IMR-90 (cell line): ENCODE measurements around the gene CDH13. TPM values are rescaled to one million over a fixed set of nuclear protein-coding genes. Genes with fewer than 3 reads are reported as not detected.

Experiments
- ATAC-seq: fragments of 200-7000 bp; cut with Tn5 transposase; 2 replicates; pipeline ENCODE4 v1.9.1; 2020; ENCODE audit warnings: low read depth, mild to moderate bottlenecking, moderate library complexity
- BruUV-seq: library from RNA; stranded (reverse); fragments of 400-500 nt; replicated peaks from 2 replicates; lab custom pipeline; 2021; lab: Mats Ljungman, UMichigan
- CTCF ChIA-PET: fragments of 300-600 bp; formaldehyde crosslinking; extraction: SDS; loops from one replicate; lab custom pipeline; 2021; ENCODE audit warnings: antibody characterized with exemption; lab: Yijun Ruan, JAX
- POLR2A ChIA-PET: fragments of 300-600 bp; sonication (Branson Sonifier 250); formaldehyde crosslinking; loops from one replicate; lab custom pipeline; 2022; ENCODE audit warnings: antibody characterized with exemption; ENCODE audit not compliant: unreplicated experiment; lab: Charles Lee
- DNase-seq: peaks from one replicate; pipeline ENCODE4 v3.0.0; 2013
- H2AFZ ChIP-seq: replicated peaks from 2 replicates; pipeline ENCODE3; 2013; ENCODE audit warnings: low read length, mild to moderate bottlenecking; ENCODE audit not compliant: poor library complexity
- H2AK5ac ChIP-seq: 2 replicates; pipeline ENCODE4 v1.6.1; 2013; ENCODE audit warnings: low read depth, low read length, inconsistent platforms
- H2AK9ac ChIP-seq: replicated peaks from 2 replicates; pipeline ENCODE3; 2013; ENCODE audit warnings: mild to moderate bottlenecking, low read depth, low read length, moderate library complexity; ENCODE audit not compliant: poor library complexity
- H2BK120ac ChIP-seq: 2 replicates; pipeline ENCODE4 v1.6.1; 2013; ENCODE audit warnings: low read depth, low read length, inconsistent platforms
- H2BK15ac ChIP-seq: 3 replicates; pipeline ENCODE4 v1.6.1; 2013; ENCODE audit warnings: low read depth, low read length, inconsistent platforms
- H2BK20ac ChIP-seq: 2 replicates; pipeline ENCODE4 v1.6.1; 2013; ENCODE audit warnings: low read depth, mild to moderate bottlenecking, inconsistent platforms, low read length, moderate library complexity
- H2BK5ac ChIP-seq: 2 replicates; pipeline ENCODE4 v1.6.1; 2013; ENCODE audit warnings: mild to moderate bottlenecking, low read depth, low read length, inconsistent platforms; ENCODE audit not compliant: poor library complexity, severe bottlenecking
- H3K14ac ChIP-seq: replicated peaks from 2 replicates; pipeline ENCODE4 v1.6.1; 2013; ENCODE audit warnings: low read depth, low read length, inconsistent platforms
- H3K18ac ChIP-seq: 2 replicates; pipeline ENCODE4 v1.6.1; 2013; ENCODE audit warnings: low read depth, low read length, control low read depth
- H3K23ac ChIP-seq: 2 replicates; pipeline ENCODE4 v1.6.1; 2013; ENCODE audit warnings: low read depth, low read length, inconsistent platforms
- H3K27ac ChIP-seq: 2 replicates; pipeline ENCODE4 v1.5.1; 2013; ENCODE audit warnings: mild to moderate bottlenecking, control low read depth, low read length; ENCODE audit not compliant: insufficient read depth
- H3K27me3 ChIP-seq: 2 replicates; pipeline ENCODE4 v1.6.1; 2013; ENCODE audit warnings: low read length; ENCODE audit not compliant: control insufficient read depth, insufficient read depth
- H3K36me3 ChIP-seq: 2 replicates; pipeline ENCODE4 v1.6.1; 2013; ENCODE audit warnings: low read length, mixed read lengths; ENCODE audit not compliant: control insufficient read depth, insufficient read depth
- H3K4ac ChIP-seq: 2 replicates; pipeline ENCODE4 v1.6.1; 2013; ENCODE audit warnings: low read depth, low read length, inconsistent platforms
- H3K4me1 ChIP-seq: 2 replicates; pipeline ENCODE4 v1.6.1; 2013; ENCODE audit warnings: low read length, mixed read lengths; ENCODE audit not compliant: control insufficient read depth, insufficient read depth
- H3K4me2 ChIP-seq: 2 replicates; pipeline ENCODE4 v1.6.1; 2013; ENCODE audit warnings: low read depth, mild to moderate bottlenecking, control low read depth, low read length, moderate library complexity
- H3K4me3 ChIP-seq: 2 replicates; pipeline ENCODE4 v1.5.1; 2013; ENCODE audit warnings: low read depth, mild to moderate bottlenecking, control low read depth, low read length, moderate library complexity; ENCODE audit not compliant: insufficient read depth
- H3K56ac ChIP-seq: 2 replicates; pipeline ENCODE4 v1.6.1; 2013; ENCODE audit warnings: low read length, inconsistent platforms; ENCODE audit not compliant: insufficient read depth; ENCODE audit errors: extremely low read depth
- H3K79me1 ChIP-seq, 2 experiments: 2 replicates each; pipeline ENCODE4 v1.6.1; 2013; ENCODE audit warnings: low read length in 2 of 2, inconsistent platforms in 1 of 2, low read depth in 1 of 2
- H3K9ac ChIP-seq: 2 replicates; pipeline ENCODE4 v1.6.1; 2013; ENCODE audit warnings: low read depth, low read length, control low read depth
- H3K9me1 ChIP-seq: 2 replicates; pipeline ENCODE4 v1.6.1; 2013; ENCODE audit warnings: low read length, inconsistent platforms; ENCODE audit not compliant: insufficient read depth
- H3K9me3 ChIP-seq: 2 replicates; pipeline ENCODE4 v1.6.1; 2013; ENCODE audit warnings: low read length; ENCODE audit not compliant: control insufficient read depth, insufficient read depth
- H4K20me1 ChIP-seq: 2 replicates; pipeline ENCODE4 v1.6.1; 2013; ENCODE audit warnings: low read length, inconsistent platforms; ENCODE audit not compliant: insufficient read depth
- H4K5ac ChIP-seq: 2 replicates; pipeline ENCODE4 v1.6.1; 2013; ENCODE audit warnings: mild to moderate bottlenecking, low read depth, low read length, control low read depth
- H4K8ac ChIP-seq, 2 experiments: 2 replicates each; pipeline ENCODE4 v1.6.1; 2013; ENCODE audit warnings: low read depth in 2 of 2, low read length in 2 of 2, control low read depth in 1 of 2, inconsistent platforms in 1 of 2
- H4K91ac ChIP-seq: 2 replicates; pipeline ENCODE4 v1.6.1; 2013; ENCODE audit warnings: low read depth, low read length, inconsistent platforms; ENCODE audit not compliant: insufficient read depth
- BHLHE40 ChIP-seq: fragments of 150-350 bp; IDR thresholded peaks from 2 replicates; pipeline ENCODE4 v1.6.1; 2016; ENCODE audit warnings: mild to moderate bottlenecking, low read depth, low read length
- CEBPB ChIP-seq: IDR thresholded peaks from 2 replicates; pipeline ENCODE4 v1.6.1; 2012; ENCODE audit warnings: low read depth, low read length, improper control_type of control experiment
- CHD1 ChIP-seq: IDR thresholded peaks from 2 replicates; pipeline ENCODE4 v1.6.1; 2012; ENCODE audit warnings: low read depth, low read length, improper control_type of control experiment
- MAZ ChIP-seq: IDR thresholded peaks from 2 replicates; pipeline ENCODE4 v1.6.1; 2012; ENCODE audit warnings: low read depth, mild to moderate bottlenecking, low read length, improper control_type of control experiment, moderate library complexity, borderline replicate concordance
- MXI1 ChIP-seq: IDR thresholded peaks from 2 replicates; pipeline ENCODE4 v1.6.1; 2012; ENCODE audit warnings: low read depth, mild to moderate bottlenecking, low read length, moderate library complexity, borderline replicate concordance
- NFE2L2 ChIP-seq: fragments of 150-350 bp; IDR thresholded peaks from 2 replicates; pipeline ENCODE4 v1.6.1; 2016; ENCODE audit warnings: low read depth, mild to moderate bottlenecking, low read length
- RAD21 ChIP-seq: IDR thresholded peaks from 2 replicates; pipeline ENCODE4 v1.6.1; 2012; ENCODE audit warnings: low read length, improper control_type of control experiment
- RCOR1 ChIP-seq: IDR thresholded peaks from 2 replicates; pipeline ENCODE4 v1.6.1; 2012; ENCODE audit warnings: mild to moderate bottlenecking, low read length, improper control_type of control experiment; ENCODE audit not compliant: insufficient replicate concordance
- RFX5 ChIP-seq: IDR thresholded peaks from 2 replicates; pipeline ENCODE4 v1.8.0; 2012; ENCODE audit warnings: low read depth, mild to moderate bottlenecking, low read length, moderate library complexity
- SMC3 ChIP-seq: fragments of 150-350 bp; IDR thresholded peaks from 2 replicates; pipeline ENCODE4 v1.6.1; 2016; ENCODE audit warnings: low read depth, mild to moderate bottlenecking, antibody characterized with exemption, low read length, moderate library complexity
- USF2 ChIP-seq: fragments of 150-350 bp; IDR thresholded peaks from 2 replicates; pipeline ENCODE4 v1.6.1; 2017; ENCODE audit warnings: mild to moderate bottlenecking, antibody characterized with exemption, low read length, low read depth
- WGBS, 2 experiments: methylation state at CpG; one replicate each; pipeline versions ENCODE4 v1.1.5 to v1.1.7; 2013; ENCODE audit warnings: missing lambda C conversion rate in 2 of 2; ENCODE audit not compliant: insufficient read length in 1 of 2; ENCODE audit errors: extremely low coverage in 2 of 2; 5-methylcytosine and 5-hydroxymethylcytosine counted together
- dilution Hi-C: fragments of 300-500 bp; cut with HindIII; formaldehyde crosslinking; loops from one replicate; pipeline ENCODE4 v1.14.3; 2018; ENCODE audit warnings: low sequenced_read_pairs; ENCODE audit not compliant: unreplicated experiment
- in situ Hi-C: fragments of 300-500 bp; cut with MboI; formaldehyde crosslinking; loops from 3 replicates; pipeline ENCODE4 v1.14.3; 2019; ENCODE audit warnings: low sequenced_read_pairs, inconsistent platforms, mixed read lengths
- intact Hi-C: fragments of 100-400 bp; cut with micrococcal nuclease; formaldehyde crosslinking; loops from 2 replicates; pipeline ENCODE4 v1.10.0; 2022
- polyA plus RNA-seq, 3 experiments: library from polyadenylated mRNA; depleted of rRNA; stranded (reverse); fragments of >200 nt; gene quantifications; 2 replicates each; pipeline ENCODE4 v1.2.3, GENCODE V29; 2012; ENCODE audit warnings: low replicate concordance in 1 of 3
- total RNA-seq: library from RNA; depleted of rRNA; stranded (reverse); fragments of >200 nt; gene quantifications from 2 replicates; pipeline ENCODE4 v1.2.3, GENCODE V29; 2012
- TF ChIP-seq, protein P1 (sequence below): fragments of 150-350 bp; IDR thresholded peaks from 2 replicates; pipeline ENCODE4 v1.6.1; 2016; ENCODE audit warnings: low read depth, mild to moderate bottlenecking, low read length, moderate library complexity, borderline replicate concordance

Gene CDH13
- total and polyA plus RNA-seq, 2 of the 4 experiments (the other 2 are of a cell fraction) = 61.6 to 74.7 TPM

GRCh38 chr16:83266848-83267553 is 640.2 kb downstream of the CDH13 start:
- Histone ChIP-seq H4K20me1 (no peaks in the 10 kb centered on the region), H3K9ac (no peak overlapping the region), H2AK5ac (no peak overlapping the region), H4K91ac (no peak overlapping the region), H3K27ac (no peak overlapping the region), H3K4ac (no peak overlapping the region), H3K18ac (no peak overlapping the region), H2BK20ac (no peak overlapping the region), H2BK5ac (no peak overlapping the region), H3K56ac (no peak overlapping the region), H3K23ac (no peak overlapping the region), H2BK120ac (no peak overlapping the region), H3K4me3 (no peak overlapping the region), H2AFZ (no peak overlapping the region), H3K79me1 (no peaks in the 10 kb centered on the region), H2AK9ac (no peak overlapping the region), H3K36me3 (no peaks in the 10 kb centered on the region), H3K14ac (no peak overlapping the region), H4K8ac (no peak overlapping the region), H2BK15ac (no peak overlapping the region), H3K4me2 (no peak overlapping the region), H3K9me1 (no peaks in the 10 kb centered on the region; the same call in 1 of the 2 replicates), H3K9me3 (no peaks in the 10 kb centered on the region), H3K27me3 (no peaks in the 10 kb centered on the region), H3K4me1 (no peaks in the 10 kb centered on the region), H4K5ac (no peak overlapping the region)
- ATAC-seq (no peak), DNase-seq (no peak)
- intact Hi-C loops (no loop called here), in situ Hi-C loops (no loop called here), dilution Hi-C loops (no loop called here)
- CTCF ChIA-PET = no interaction called here
- WGBS, 2 experiments = no CpG with 5 or more reads among the region's 7 CpGs
- no TSS peak for BruUV-seq
- POLR2A ChIA-PET = no interaction called here
- no peak for TF ChIP-seq RAD21
- no peak for TF ChIP-seq MXI1
- TF ChIP-seq RCOR1 = no peak
- TF ChIP-seq USF2 = no peak
- no peak for TF ChIP-seq BHLHE40
- no peak for TF ChIP-seq CHD1
- TF ChIP-seq NFE2L2 = no peak
- TF ChIP-seq SMC3 = no peak
- TF ChIP-seq, protein P1, sequence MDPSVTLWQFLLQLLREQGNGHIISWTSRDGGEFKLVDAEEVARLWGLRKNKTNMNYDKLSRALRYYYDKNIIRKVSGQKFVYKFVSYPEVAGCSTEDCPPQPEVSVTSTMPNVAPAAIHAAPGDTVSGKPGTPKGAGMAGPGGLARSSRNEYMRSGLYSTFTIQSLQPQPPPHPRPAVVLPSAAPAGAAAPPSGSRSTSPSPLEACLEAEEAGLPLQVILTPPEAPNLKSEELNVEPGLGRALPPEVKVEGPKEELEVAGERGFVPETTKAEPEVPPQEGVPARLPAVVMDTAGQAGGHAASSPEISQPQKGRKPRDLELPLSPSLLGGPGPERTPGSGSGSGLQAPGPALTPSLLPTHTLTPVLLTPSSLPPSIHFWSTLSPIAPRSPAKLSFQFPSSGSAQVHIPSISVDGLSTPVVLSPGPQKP = no peak
- no peak for TF ChIP-seq MAZ
- no peak for TF ChIP-seq CEBPB
- TF ChIP-seq RFX5 = no peak
